GM12878 (cell line): Measurements from ENCODE around the gene DOCK1. TPM values are rescaled to one million over a fixed set of nuclear protein-coding genes. Genes with fewer than 3 reads are reported as not detected.
A peak's percentile ranks its signal among the peaks of the same experiment; 100 is the strongest.

Source experiments
- ATAC-seq: fragments of 200-7000 bp; cut with Tn5 transposase; 3 replicates; pipeline ENCODE4 v1.9.1; 2020; ENCODE audit warnings: mild to moderate bottlenecking, moderate library complexity
- BruUV-seq: library from RNA; stranded (reverse); fragments of 400-500 nt; replicated peaks from 2 replicates; lab custom pipeline; 2021; lab: Mats Ljungman, UMichigan
- CTCF ChIA-PET: fragments of 300-600 bp; sonication (Branson Sonifier 250); formaldehyde crosslinking; extraction: SDS; loops from one replicate; lab custom pipeline; 2021; ENCODE audit warnings: inconsistent platforms; lab: Yijun Ruan, JAX
- POLR2A ChIA-PET: fragments of 350-600 bp; formaldehyde crosslinking; extraction: SDS; loops from one replicate; lab custom pipeline; 2021; ENCODE audit warnings: inconsistent platforms; lab: Charles Lee
- RAD21 ChIA-PET: fragments of 300-600 bp; sonication (Branson Sonifier 250); formaldehyde crosslinking; loops from one replicate; lab custom pipeline; 2023; ENCODE audit warnings: antibody characterized with exemption; ENCODE audit not compliant: unreplicated experiment; lab: Charles Lee
- SMC1A ChIA-PET: fragments of 300-600 bp; sonication (Branson Sonifier 250); formaldehyde crosslinking; loops from one replicate; lab custom pipeline; 2023; ENCODE audit not compliant: unreplicated experiment, uncharacterized antibody; lab: Charles Lee
- DNase-seq: peaks from one replicate; pipeline ENCODE4 v3.0.0-alpha.2; 2011; ENCODE audit warnings: low read depth, low spot score
- FAIRE-seq: peaks from 3 replicates; lab custom pipeline; 2011; peaks lifted over from hg19 to GRCh38; lab: Jason Lieb, UNC
- H2AFZ ChIP-seq: 2 replicates; pipeline ENCODE4 v1.6.0; 2011; ENCODE audit warnings: low read depth, low read length, control low read depth; ENCODE audit not compliant: control insufficient read depth
- H3K27ac ChIP-seq: 2 replicates; pipeline ENCODE4 v1.5.1; 2011; ENCODE audit warnings: control low read depth; ENCODE audit not compliant: control insufficient read depth, insufficient read depth
- H3K27me3 ChIP-seq, 2 experiments: replicated peaks in 1 of 2; 2 replicates each; pipeline versions ENCODE4 v1.6.0 to v1.6.1; 2011; ENCODE audit warnings: low read length in 1 of 2; ENCODE audit not compliant: control insufficient read depth in 2 of 2, insufficient read depth in 2 of 2
- H3K36me3 ChIP-seq, 2 experiments: 2 replicates each; pipeline ENCODE4 v1.5.1; 2011; ENCODE audit warnings: low read length in 1 of 2; ENCODE audit not compliant: control insufficient read depth in 2 of 2, insufficient read depth in 2 of 2
- H3K4me1 ChIP-seq: 2 replicates; pipeline ENCODE4 v1.6.1; 2011; ENCODE audit warnings: mild to moderate bottlenecking, low read length, moderate library complexity, mixed read lengths; ENCODE audit not compliant: control insufficient read depth, insufficient read depth
- H3K4me2 ChIP-seq: 2 replicates; pipeline ENCODE4 v1.6.0; 2011; ENCODE audit warnings: control low read depth; ENCODE audit not compliant: control insufficient read depth, insufficient read depth
- H3K4me3 ChIP-seq: fragments of 200-600 bp; sonication (generic); 2 replicates; pipeline ENCODE4 v1.5.1; 2016
- H3K79me2 ChIP-seq: 2 replicates; pipeline ENCODE4 v1.6.0; 2011; ENCODE audit warnings: low read length; ENCODE audit not compliant: control insufficient read depth, insufficient read depth
- H3K9ac ChIP-seq: 2 replicates; pipeline ENCODE4 v1.8.0; 2011; ENCODE audit warnings: low read length, control low read depth, mixed read lengths; ENCODE audit not compliant: control insufficient read depth, insufficient read depth
- H3K9me3 ChIP-seq: replicated peaks from 3 replicates; pipeline ENCODE4 v1.5.1; 2011; ENCODE audit warnings: mild to moderate bottlenecking, low read length; ENCODE audit not compliant: control insufficient read depth, insufficient read depth
- H4K20me1 ChIP-seq: 2 replicates; pipeline ENCODE4 v1.6.0; 2011; ENCODE audit not compliant: control insufficient read depth, insufficient read depth
- ATF7 ChIP-seq: fragments of 450-650 bp; IDR thresholded peaks from 2 replicates; pipeline ENCODE4 v1.6.1; 2016; ENCODE audit warnings: low read depth, mild to moderate bottlenecking
- BCL11A ChIP-seq: IDR thresholded peaks from 2 replicates; pipeline ENCODE4 v1.6.1; 2011; ENCODE audit warnings: low read depth, low read length
- BCLAF1 ChIP-seq: fragments of 450-650 bp; IDR thresholded peaks from 2 replicates; pipeline ENCODE4 v1.6.1; 2017; ENCODE audit warnings: antibody characterized with exemption, mild to moderate bottlenecking, moderate library complexity
- HDGF ChIP-seq: fragments of 450-650 bp; IDR thresholded peaks from 2 replicates; pipeline ENCODE4 v1.6.1; 2016; ENCODE audit warnings: antibody characterized with exemption
- KAT2A ChIP-seq: conservative IDR thresholded peaks from 2 replicates; pipeline ENCODE4 v1.6.1; 2011; ENCODE audit warnings: low read depth, low read length; ENCODE audit not compliant: control insufficient read depth
- RELA ChIP-seq: fragments of 450-650 bp; IDR thresholded peaks from 2 replicates; pipeline ENCODE4 v1.8.0; 2014; ENCODE audit warnings: borderline replicate concordance; ENCODE audit not compliant: partially characterized antibody
- SRF ChIP-seq, 2 experiments: IDR thresholded peaks; 2 replicates each; pipeline ENCODE4 v1.6.1; 2011; ENCODE audit warnings: low read depth in 2 of 2, low read length in 2 of 2, mild to moderate bottlenecking in 1 of 2, moderate library complexity in 1 of 2
- YY1 ChIP-seq: IDR thresholded peaks from 2 replicates; pipeline ENCODE4 v1.6.1; 2011; ENCODE audit warnings: low read depth, mild to moderate bottlenecking, low read length
- ZNF217 ChIP-seq: fragments of 450-650 bp; IDR thresholded peaks from 2 replicates; pipeline ENCODE4 v1.6.1; 2017; ENCODE audit warnings: antibody characterized with exemption, mild to moderate bottlenecking
- WGBS: methylation state at CpG from one replicate; pipeline ENCODE4 v1.1.6; 2016; ENCODE audit warnings: low lambda C conversion rate; ENCODE audit not compliant: insufficient replicate concordance, insufficient coverage; ENCODE audit errors: missing lambda C conversion rate; 5-methylcytosine and 5-hydroxymethylcytosine counted together
- in situ Hi-C: fragments of 300-500 bp; cut with MboI; formaldehyde crosslinking; loops from 9 replicates; pipeline ENCODE4 v1.14.3; 2018; ENCODE audit warnings: mixed read lengths
- intact Hi-C: fragments of 100-400 bp; cut with micrococcal nuclease; formaldehyde crosslinking; loops from one replicate; pipeline ENCODE4 v1.14.2; 2022; ENCODE audit not compliant: unreplicated experiment
- polyA plus RNA-seq, 11 experiments: library from polyadenylated mRNA; depleted of rRNA in 4 of 11; unstranded in 6 of 11; stranded (reverse) in 5 of 11; fragments of >200 nt; fragmentation: Nextera tagmentation in 4 of 11; fragmentation: Illumina TruSeq in 1 of 11; extraction: Ambion mirVana in 4 of 11; extraction: Trizol in 1 of 11; gene quantifications; 1 replicate in 1 of 11; 2 replicates in 10 of 11; pipeline versions ENCODE4 v1.2.1 to v1.2.3, GENCODE V29; 2011 to 2016; ENCODE audit warnings: inconsistent platforms in 2 of 11, missing spikeins in 2 of 11, low read depth in 1 of 11
- total RNA-seq, 4 experiments: library from RNA; depleted of rRNA in 3 of 4; stranded (reverse); fragments of >200 nt in 3 of 4; fragmentation: Illumina TruSeq in 1 of 4; extraction: Trizol in 1 of 4; gene quantifications; 2 replicates each; pipeline versions ENCODE4 v1.2.1 to v1.2.3, GENCODE V29; 2013 to 2021
- TF ChIP-seq, protein P1 (sequence below): fragments of 450-650 bp; IDR thresholded peaks from 2 replicates; pipeline ENCODE4 v1.6.1; 2017; ENCODE audit warnings: low read depth, mild to moderate bottlenecking, moderate library complexity

The DOCK1 gene
- total and polyA plus RNA-seq, 10 of the 15 experiments (the other 5 are each of a cell fraction or from before 2014, with no cell fraction given), result 0.05 to 0.18 TPM; not detected in 8

DNA sequence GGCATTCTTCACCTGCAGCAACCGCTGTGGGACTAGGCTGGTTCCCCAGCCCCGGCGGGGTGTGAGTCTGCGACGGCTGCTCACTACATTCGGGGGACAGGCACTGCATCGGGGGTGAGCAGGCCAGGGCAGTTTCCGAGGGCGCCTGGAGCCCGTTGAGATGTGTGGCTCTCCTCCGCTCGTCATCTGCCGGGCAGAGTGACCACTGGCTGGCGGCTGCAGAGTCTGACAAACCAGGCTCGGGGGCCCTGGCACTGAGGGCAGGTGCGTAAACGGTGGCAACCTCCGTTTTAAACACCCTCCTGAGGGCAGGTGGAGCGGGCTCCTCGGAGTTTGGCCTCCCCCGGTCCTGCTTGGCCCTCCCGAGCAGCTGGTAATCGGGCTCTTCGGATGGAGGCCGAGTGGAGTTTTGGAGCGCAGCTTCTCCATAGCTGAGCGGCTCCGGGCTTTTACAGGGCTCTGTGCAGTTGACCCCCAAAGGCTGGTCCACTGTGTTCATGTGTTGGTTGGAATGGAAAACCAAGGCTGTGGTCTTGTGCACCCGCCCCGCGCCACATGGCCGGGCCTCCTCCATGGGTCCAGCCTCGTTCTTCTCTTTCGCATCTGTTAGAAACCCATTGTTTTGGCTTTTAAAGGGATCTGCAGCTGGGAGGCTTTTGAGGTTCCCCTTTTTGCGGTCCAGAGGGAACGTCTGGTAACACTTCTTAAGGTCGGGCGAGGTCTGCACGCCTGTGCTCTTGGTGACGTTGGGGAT, 270.3 kb downstream of the DOCK1 start (continued):
- TF ChIP-seq BCLAF1, result no peak
- no peak for TF ChIP-seq BCL11A
- no peak for TF ChIP-seq SRF (IDR thresholded peaks at IDR 0.05; ENCODE audit: low read depth in 2 of 2, low read length in 2 of 2)
- TF ChIP-seq KAT2A, result no peak
- TF ChIP-seq, all 136 proteins: peak for 0

DNA sequence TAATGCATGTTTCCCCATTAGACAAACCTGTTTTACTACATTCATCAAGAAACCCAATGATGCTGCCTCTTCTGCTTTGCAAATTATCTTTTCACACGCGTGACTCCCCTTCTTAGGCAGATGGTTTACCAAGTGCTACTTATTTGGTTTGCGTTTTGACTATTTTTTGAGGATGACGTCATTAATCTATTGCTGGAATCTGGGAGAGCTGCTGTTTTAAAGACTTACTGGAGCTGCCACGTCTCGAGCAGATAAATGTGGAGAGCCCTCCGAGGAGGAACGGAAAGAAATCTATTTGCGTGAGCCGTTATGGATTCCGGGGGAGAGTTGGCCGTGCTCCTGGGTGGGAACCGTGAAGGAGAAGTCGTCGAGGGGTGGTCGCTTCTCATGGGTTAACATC, 271.4 kb downstream of the DOCK1 start:
- H3K4me3 ChIP-seq, result no peak overlapping the region
- no peaks in the 10 kb centered on the region for H3K79me2 ChIP-seq
- H3K27ac ChIP-seq, result no peak overlapping the region
- BruUV-seq, result no TSS peak
- no peaks in the 10 kb centered on the region for H3K36me3 ChIP-seq
- WGBS, result 55% methylated on average over 16 of the region's 16 CpGs
- no peaks in the 10 kb centered on the region for H4K20me1 ChIP-seq
- ChIA-PET CTCF (no interaction called here), POLR2A (no interaction called here), SMC1A (no interaction called here)
- ATAC-seq (no peak), FAIRE-seq (no peak)
- H3K4me1 ChIP-seq, result no peaks in the 10 kb centered on the region
- H3K9me3 ChIP-seq, result no peaks in the 10 kb centered on the region
- H2AFZ ChIP-seq, result no peak overlapping the region
- H3K4me2 ChIP-seq, result no peak overlapping the region
- TF ChIP-seq ZNF217, result no peak
- TF ChIP-seq, protein P1, sequence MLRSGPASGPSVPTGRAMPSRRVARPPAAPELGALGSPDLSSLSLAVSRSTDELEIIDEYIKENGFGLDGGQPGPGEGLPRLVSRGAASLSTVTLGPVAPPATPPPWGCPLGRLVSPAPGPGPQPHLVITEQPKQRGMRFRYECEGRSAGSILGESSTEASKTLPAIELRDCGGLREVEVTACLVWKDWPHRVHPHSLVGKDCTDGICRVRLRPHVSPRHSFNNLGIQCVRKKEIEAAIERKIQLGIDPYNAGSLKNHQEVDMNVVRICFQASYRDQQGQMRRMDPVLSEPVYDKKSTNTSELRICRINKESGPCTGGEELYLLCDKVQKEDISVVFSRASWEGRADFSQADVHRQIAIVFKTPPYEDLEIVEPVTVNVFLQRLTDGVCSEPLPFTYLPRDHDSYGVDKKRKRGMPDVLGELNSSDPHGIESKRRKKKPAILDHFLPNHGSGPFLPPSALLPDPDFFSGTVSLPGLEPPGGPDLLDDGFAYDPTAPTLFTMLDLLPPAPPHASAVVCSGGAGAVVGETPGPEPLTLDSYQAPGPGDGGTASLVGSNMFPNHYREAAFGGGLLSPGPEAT, result no peak
- TF ChIP-seq HDGF, result no peak
- no peak for TF ChIP-seq RELA
- no peak for TF ChIP-seq YY1
- TF ChIP-seq ATF7, result 0 out of 2 replicates have a peak, but pooled peaks have one; percentile 21
- TF ChIP-seq, all 136 proteins: peak for 1
- intact Hi-C loops (no loop called here), in situ Hi-C loops (no loop called here)
- no peak overlapping the region for H3K9ac ChIP-seq
- H3K27me3 ChIP-seq, result no peaks in the 10 kb centered on the region
- DNase-seq, result no peak
- RAD21 ChIA-PET, result no interaction called here
